HepG2 (cell line): ENCODE results near the gene FGGY.

Experiments used
- BCL3 ChIP-seq: sonication (generic); formaldehyde crosslinking; IDR thresholded peaks from 2 replicates; pipeline ENCODE4 v1.5.1; 2020; ENCODE audit warnings: mild to moderate bottlenecking, missing genetic modification reagents, moderate library complexity
- FOXA1 ChIP-seq, 2 experiments: fragments of 450-650 bp in 1 of 2; sonication (generic) in 1 of 2; formaldehyde crosslinking in 1 of 2; IDR thresholded peaks; 2 replicates each; pipeline versions ENCODE4 v1.4.0 to v1.6.1; 2016 to 2020; ENCODE audit warnings: missing genetic modification reagents in 1 of 2
- HOXA7 ChIP-seq: sonication (generic); formaldehyde crosslinking; IDR thresholded peaks from 2 replicates; pipeline ENCODE4 v1.8.1; 2022; ENCODE audit warnings: mild to moderate bottlenecking, missing genetic modification reagents, moderate library complexity
- SIN3A ChIP-seq: IDR thresholded peaks from 2 replicates; pipeline ENCODE4 v1.6.1; 2011; ENCODE audit warnings: low read depth, mild to moderate bottlenecking, control low read depth, low read length, borderline replicate concordance
- TCF7L2 ChIP-seq: IDR thresholded peaks from 2 replicates; pipeline ENCODE4 v1.6.1; 2011; ENCODE audit warnings: mild to moderate bottlenecking, low read depth, low read length, moderate library complexity
- TEAD2 ChIP-seq: sonication (generic); formaldehyde crosslinking; IDR thresholded peaks from 2 replicates; pipeline ENCODE4 v1.9.0; 2021; ENCODE audit warnings: missing genetic modification reagents
- ZNF616 ChIP-seq: sonication (generic); formaldehyde crosslinking; IDR thresholded peaks from 2 replicates; pipeline ENCODE4 v1.5.0; 2020; ENCODE audit warnings: low read depth, mild to moderate bottlenecking, missing genetic modification reagents

- TF ChIP-seq FOXA1 (IDR thresholded peaks at IDR 0.05) = no peak
- no peak for TF ChIP-seq FOXA1 (CRISPR knock-in tag; IDR thresholded peaks at IDR 0.05)
- TF ChIP-seq TEAD2 (CRISPR knock-in tag) = no peak
- TF ChIP-seq SIN3A = no peak
- TF ChIP-seq TCF7L2 = no peak
- no peak for TF ChIP-seq ZNF616 (CRISPR knock-in tag)
- no peak for TF ChIP-seq HOXA7 (CRISPR knock-in tag)
- no peak for TF ChIP-seq BCL3
Observed at GRCh38 chr1:59393211-59394180, 96.6 kb downstream of the FGGY start.
